Measurements from ENCODE around the gene LTB4R2. TPM values are rescaled to one million over a fixed set of nuclear protein-coding genes. Genes with fewer than 3 reads are reported as not detected.

Gene LTB4R2
- total RNA-seq, 4 donors from 2014 or later: 2.0 to 11.9 (median 6.4) TPM

DNA sequence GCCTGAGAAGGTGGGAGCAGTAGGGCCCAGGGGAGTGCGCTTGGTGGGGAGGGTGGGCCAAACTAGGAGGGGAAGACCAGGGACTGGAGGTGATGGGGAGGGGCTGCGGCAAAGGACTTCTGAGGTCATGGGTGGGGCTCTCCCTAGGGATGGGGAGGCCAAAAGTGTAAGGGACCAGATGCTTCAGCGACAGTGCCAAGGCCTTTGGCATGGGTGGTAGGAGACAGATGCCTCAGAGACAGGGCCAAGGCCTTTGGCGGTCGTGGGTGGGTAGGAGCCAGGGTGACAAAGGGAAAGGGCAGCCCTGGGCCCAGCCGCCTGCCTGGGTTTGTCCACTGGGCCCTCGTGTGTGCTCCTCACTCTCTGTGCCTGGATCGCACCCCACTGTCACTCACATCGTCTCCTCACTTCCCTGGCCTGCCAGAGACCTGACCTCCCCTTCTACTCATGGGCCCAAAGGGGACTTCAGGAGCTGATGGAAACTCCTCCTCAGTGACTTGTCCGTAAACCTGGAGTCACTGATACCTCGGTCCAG lies 25.4 kb upstream of the LTB4R2 start:
- TF ChIP-seq, protein P1, sequence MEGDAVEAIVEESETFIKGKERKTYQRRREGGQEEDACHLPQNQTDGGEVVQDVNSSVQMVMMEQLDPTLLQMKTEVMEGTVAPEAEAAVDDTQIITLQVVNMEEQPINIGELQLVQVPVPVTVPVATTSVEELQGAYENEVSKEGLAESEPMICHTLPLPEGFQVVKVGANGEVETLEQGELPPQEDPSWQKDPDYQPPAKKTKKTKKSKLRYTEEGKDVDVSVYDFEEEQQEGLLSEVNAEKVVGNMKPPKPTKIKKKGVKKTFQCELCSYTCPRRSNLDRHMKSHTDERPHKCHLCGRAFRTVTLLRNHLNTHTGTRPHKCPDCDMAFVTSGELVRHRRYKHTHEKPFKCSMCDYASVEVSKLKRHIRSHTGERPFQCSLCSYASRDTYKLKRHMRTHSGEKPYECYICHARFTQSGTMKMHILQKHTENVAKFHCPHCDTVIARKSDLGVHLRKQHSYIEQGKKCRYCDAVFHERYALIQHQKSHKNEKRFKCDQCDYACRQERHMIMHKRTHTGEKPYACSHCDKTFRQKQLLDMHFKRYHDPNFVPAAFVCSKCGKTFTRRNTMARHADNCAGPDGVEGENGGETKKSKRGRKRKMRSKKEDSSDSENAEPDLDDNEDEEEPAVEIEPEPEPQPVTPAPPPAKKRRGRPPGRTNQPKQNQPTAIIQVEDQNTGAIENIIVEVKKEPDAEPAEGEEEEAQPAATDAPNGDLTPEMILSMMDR (IDR thresholded peaks at IDR 0.05; ENCODE audit: low read depth): no peak

DNA sequence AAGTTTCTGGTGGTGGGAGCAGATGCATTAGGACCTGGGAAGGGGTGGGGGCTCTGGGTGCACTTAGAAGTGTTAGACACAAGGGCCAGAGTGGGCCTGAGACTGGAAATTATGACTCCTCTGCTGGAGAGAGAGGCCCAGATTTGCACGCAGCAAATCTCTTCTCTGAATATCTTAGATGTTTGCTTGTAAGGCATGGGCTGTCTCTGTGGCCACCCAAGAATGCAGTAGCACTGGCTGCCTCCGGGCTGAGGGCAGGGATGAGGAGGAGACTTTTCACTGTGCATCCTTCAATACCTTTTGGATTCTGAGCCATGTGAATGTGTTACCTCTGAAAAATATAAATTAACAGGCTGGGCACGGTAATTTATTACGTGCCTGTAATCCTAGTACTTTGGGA lies 24.6 kb upstream of the LTB4R2 start:
- TF ChIP-seq, protein P1 (IDR thresholded peaks at IDR 0.05; ENCODE audit: low read depth): no peak

DNA sequence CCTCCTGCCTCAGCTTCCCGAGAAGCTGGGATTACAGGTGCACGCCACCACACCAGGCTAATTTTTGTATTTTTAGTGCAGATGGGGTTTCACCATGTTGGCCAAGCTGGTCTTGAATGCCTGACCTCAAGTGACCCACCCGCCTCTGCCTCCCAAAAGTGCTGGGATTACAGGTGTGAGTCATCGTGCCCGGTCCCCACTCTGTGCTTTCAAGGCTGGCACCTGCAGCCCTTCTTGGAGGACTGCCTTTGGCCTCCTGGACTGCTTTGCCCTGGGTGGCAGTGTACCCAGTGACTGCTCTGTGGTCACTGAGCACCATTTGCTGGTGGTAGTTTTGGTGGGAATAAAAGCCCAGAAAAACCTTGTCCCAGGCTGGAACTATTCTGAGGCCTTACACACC lies 22.9 kb upstream of the LTB4R2 start:
- TF ChIP-seq, protein P1 (IDR thresholded peaks at IDR 0.05; ENCODE audit: low read depth): no peak

DNA sequence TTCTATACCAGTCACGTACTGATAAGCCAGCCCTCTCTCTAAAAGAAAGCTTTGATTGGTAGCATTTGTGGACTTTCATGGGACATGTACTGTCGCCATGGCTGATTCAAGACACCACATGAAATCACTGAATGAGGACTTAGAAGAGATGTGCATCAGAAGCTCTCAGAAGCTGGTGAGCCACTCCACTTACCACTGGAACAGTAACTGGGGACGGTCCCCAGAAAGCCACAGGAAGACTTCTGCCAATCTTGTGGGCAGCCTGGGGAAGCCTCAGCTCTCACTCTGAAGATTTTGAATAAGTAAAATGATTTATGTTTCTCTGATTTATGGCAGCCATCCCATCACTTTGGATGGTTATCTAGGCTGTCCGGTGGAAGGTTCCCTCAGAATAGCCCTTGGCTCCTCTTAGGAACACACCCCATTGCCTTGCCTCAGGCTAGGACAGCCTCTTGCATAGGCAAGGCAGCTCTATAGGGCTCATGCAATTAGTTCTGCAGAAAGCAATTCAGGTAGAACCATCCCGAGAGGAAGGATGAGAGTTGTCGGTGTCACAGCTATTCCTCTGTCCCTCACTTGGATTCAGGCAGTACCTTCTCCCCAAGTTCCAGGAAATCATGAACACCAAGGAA lies 20.2 kb upstream of the LTB4R2 start:
- TF ChIP-seq, protein P1 (IDR thresholded peaks at IDR 0.05; ENCODE audit: low read depth): no peak

DNA sequence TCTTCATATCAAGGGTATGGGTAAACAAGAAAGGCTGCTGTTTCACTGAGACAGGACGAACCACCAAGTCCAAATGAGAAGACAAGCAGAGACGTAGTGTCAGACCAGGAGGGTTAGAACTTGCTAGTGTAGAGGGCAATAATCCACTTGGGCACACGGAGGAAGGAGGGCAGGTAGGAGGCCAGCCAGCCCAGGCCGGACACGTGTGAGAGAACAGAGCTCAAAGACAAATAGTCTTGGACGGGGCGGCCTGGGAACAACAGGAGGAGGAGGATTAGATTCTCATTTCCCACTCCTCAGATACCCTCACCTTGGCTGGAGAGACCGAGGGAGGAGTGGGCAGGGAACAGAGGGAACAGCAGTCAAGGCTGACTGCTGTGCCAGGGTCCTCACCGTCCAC lies 19.2 kb upstream of the LTB4R2 start:
- TF ChIP-seq, protein P1 (IDR thresholded peaks at IDR 0.05; ENCODE audit: low read depth): no peak

DNA sequence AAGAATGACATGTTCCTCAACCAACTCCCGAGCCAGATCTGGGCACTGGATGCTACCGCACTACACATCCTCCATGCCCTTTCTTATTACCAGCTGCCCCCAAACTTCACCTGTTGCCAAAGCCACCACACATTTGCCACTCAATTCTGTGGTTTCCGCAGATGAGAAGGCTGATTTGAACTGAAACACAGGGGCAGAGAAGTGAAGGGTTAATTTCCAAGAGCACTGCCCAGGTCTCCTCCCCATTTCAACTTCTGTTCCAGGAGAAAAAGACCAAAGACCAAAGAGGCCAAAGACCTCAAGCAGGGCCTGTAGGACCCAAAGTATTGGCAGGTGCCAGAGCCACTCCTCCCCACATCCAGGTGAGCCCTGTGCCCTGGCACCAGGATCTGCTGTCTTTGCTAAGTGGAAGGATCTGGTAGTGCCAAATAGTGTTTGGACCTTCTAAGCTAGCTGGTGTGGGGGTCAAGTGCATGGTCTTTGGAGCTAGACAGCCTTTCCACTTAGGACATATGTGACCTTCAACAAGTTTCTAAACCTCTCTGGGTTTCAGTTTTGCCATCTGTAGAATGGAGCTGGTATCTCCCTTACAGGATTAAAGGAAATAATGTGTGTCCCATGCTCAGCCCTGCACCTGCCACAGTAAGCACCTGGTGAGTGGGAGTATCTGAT lies 18.4 kb upstream of the LTB4R2 start:
- TF ChIP-seq, protein P1 (IDR thresholded peaks at IDR 0.05; ENCODE audit: low read depth): no peak

DNA sequence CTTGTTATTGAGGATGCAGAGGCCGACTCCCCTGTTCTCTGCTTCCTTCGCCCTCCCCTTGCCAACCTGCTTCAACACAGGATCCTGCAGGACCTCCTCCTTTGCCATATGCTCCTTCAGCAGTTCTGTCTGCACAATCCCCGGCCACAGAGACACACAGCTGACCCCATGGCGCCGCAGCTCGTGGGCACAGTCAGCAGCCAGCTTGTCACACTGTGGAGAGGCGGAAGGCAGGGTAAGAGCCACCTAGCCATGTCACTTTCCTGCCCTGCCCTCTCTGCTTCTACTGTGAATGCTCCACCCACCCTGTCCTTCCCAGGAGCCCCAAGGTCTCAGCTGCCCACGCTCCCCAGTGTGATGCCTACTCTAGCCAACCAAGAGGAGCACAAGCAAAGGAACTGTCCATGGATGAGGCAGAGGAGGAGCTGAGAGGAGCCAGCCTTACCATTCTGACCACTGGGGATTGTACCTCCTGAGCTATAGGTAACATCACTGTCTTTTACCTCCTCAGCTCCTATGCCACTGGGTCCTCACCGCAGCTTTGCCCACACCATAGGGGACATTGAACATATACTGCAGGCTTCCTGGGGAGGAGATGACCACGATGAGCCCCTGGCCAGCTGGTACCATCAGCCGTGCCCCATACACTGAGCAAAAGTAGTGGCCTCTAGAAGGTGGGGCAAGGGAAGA lies 17.7 kb upstream of the LTB4R2 start:
- TF ChIP-seq, protein P1 (IDR thresholded peaks at IDR 0.05; ENCODE audit: low read depth): no peak
